ENCODE results near the gene CLIP1. TPM values are rescaled to one million over a fixed set of nuclear protein-coding genes. Genes with fewer than 3 reads are reported as not detected.

The CLIP1 gene
- total and polyA plus RNA-seq, 2 of the 4 experiments (the other 2 are of a cell fraction): 38.0 to 54.8 TPM

GRCh38 chr12:122346054-122346453, 76.4 kb downstream of the CLIP1 start:
- intact Hi-C loops (cut with micrococcal nuclease): no loop called here

More at GRCh38 chr12:122346054-122346453, 76.4 kb downstream of the CLIP1 start:
- in situ Hi-C loops (cut with MboI; ENCODE audit: low sequenced_read_pairs): no loop called here
- no peak overlapping the region for H3K23ac ChIP-seq (ENCODE audit: low read depth, low read length)
- no peaks in the 10 kb centered on the region for H3K9me3 ChIP-seq (ENCODE audit: control insufficient read depth, insufficient read depth, low read length)
- H4K8ac ChIP-seq (ENCODE audit: low read depth in 2 of 2, low read length in 2 of 2): no peak overlapping the region
- no peak overlapping the region for H3K18ac ChIP-seq (ENCODE audit: low read depth, low read length)
- CTCF ChIA-PET: no interaction called here
- no peak for ATAC-seq (ENCODE audit: low read depth)
- H2BK120ac ChIP-seq (ENCODE audit: low read depth, low read length): no peak overlapping the region
- H2AK9ac ChIP-seq (replicated peaks; ENCODE audit: low read depth, low read length, poor library complexity): no peak overlapping the region
- H3K27ac ChIP-seq (ENCODE audit: insufficient read depth, low read length): no peak overlapping the region
- H3K79me1 ChIP-seq (ENCODE audit: low read depth in 1 of 2, low read length in 2 of 2): peaks cover 0 to 8% of the 10 kb centered on the region in 2 experiments; a peak in 3 of 4 replicates
- H3K27me3 ChIP-seq (ENCODE audit: control insufficient read depth, insufficient read depth, low read length): no peaks in the 10 kb centered on the region
- no peaks in the 10 kb centered on the region for H4K20me1 ChIP-seq (ENCODE audit: insufficient read depth, low read length)
- H3K4ac ChIP-seq (ENCODE audit: low read depth, low read length): no peak overlapping the region
- peaks cover 22% of the 10 kb centered on the region for H3K36me3 ChIP-seq (ENCODE audit: control insufficient read depth, insufficient read depth, low read length)
- H3K56ac ChIP-seq (ENCODE audit: extremely low read depth, insufficient read depth, low read length): no peak overlapping the region
- TF ChIP-seq FOS (IDR thresholded peaks at IDR 0.05; ENCODE audit: low read depth, low read length) (no peak), NFE2L2 (IDR thresholded peaks at IDR 0.05; ENCODE audit: low read depth, low read length) (no peak), CEBPB (IDR thresholded peaks at IDR 0.05; ENCODE audit: low read depth, low read length) (no peak), MAZ (IDR thresholded peaks at IDR 0.05; ENCODE audit: borderline replicate concordance, low read depth, low read length) (no peak), BHLHE40 (IDR thresholded peaks at IDR 0.05; ENCODE audit: low read depth, low read length) (no peak)
- H3K9ac ChIP-seq (ENCODE audit: low read depth, low read length): no peak overlapping the region
- no peak overlapping the region for H2BK15ac ChIP-seq (ENCODE audit: low read depth, low read length)
- H2AK5ac ChIP-seq (ENCODE audit: low read depth, low read length): no peak overlapping the region
- no peak overlapping the region for H2BK20ac ChIP-seq (ENCODE audit: low read depth, low read length)
- no peak overlapping the region for H3K4me3 ChIP-seq (ENCODE audit: insufficient read depth, low read depth, low read length)
- no peak overlapping the region for H4K91ac ChIP-seq (ENCODE audit: insufficient read depth, low read depth, low read length)
- 100% methylated on average over 4 of the region's 5 CpGs; no CpG with 5 or more reads in 1 of the 2 experiments for WGBS, 2 experiments (ENCODE audit: extremely low coverage in 2 of 2, insufficient read length in 1 of 2)
- peaks cover 3% of the 10 kb centered on the region; the same call in 1 of the 2 replicates for H3K9me1 ChIP-seq (ENCODE audit: insufficient read depth, low read length)
- no peak overlapping the region for H3K14ac ChIP-seq (replicated peaks; ENCODE audit: low read depth, low read length)
- no peaks in the 10 kb centered on the region for H3K4me1 ChIP-seq (ENCODE audit: control insufficient read depth, insufficient read depth, low read length)
- DNase-seq: no peak
- BruUV-seq (replicated peaks): no TSS peak
- H4K5ac ChIP-seq (ENCODE audit: low read depth, low read length): no peak overlapping the region
- no peak overlapping the region for H2AFZ ChIP-seq (replicated peaks; ENCODE audit: low read length, poor library complexity)
- no peak overlapping the region for H3K4me2 ChIP-seq (ENCODE audit: low read depth, low read length)
- dilution Hi-C loops (cut with HindIII; ENCODE audit: low sequenced_read_pairs, unreplicated experiment): no loop called here
- H2BK5ac ChIP-seq (ENCODE audit: low read depth, low read length, poor library complexity, severe bottlenecking): no peak overlapping the region
- POLR2A ChIA-PET (ENCODE audit: unreplicated experiment): no interaction called here

Measured in IMR-90 (cell line).